ENCODE results near the gene NELFB.

DNA sequence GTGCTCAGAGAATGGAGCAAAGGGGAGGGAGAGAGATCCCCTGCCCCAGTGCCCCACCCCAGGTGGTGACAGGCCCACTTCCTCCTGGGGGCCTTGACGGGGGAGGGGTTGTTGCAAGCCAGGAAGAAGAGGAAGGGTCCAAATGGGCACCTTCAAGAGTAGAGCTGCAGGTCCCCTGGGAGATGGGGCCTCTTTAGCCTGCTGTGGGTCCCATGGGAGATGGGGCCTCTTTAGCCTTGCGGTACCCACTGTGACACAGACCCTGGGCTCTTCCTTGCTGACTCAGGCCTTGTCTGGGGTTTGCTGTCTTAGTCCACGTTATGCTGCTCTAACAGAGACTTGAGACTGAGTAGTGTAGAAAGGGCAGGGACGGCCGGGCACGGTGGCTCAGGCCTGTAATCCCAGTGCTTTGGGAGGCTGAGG is 12.8 kb downstream of the NELFB start:
- TF ChIP-seq, protein P1, sequence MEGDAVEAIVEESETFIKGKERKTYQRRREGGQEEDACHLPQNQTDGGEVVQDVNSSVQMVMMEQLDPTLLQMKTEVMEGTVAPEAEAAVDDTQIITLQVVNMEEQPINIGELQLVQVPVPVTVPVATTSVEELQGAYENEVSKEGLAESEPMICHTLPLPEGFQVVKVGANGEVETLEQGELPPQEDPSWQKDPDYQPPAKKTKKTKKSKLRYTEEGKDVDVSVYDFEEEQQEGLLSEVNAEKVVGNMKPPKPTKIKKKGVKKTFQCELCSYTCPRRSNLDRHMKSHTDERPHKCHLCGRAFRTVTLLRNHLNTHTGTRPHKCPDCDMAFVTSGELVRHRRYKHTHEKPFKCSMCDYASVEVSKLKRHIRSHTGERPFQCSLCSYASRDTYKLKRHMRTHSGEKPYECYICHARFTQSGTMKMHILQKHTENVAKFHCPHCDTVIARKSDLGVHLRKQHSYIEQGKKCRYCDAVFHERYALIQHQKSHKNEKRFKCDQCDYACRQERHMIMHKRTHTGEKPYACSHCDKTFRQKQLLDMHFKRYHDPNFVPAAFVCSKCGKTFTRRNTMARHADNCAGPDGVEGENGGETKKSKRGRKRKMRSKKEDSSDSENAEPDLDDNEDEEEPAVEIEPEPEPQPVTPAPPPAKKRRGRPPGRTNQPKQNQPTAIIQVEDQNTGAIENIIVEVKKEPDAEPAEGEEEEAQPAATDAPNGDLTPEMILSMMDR (IDR thresholded peaks at IDR 0.05 in 8 of 11, conservative IDR thresholded peaks at IDR 0.05 in 3 of 11) = no peak
- TF ChIP-seq POLR2A (IDR thresholded peaks at IDR 0.05) = no peak
- TF ChIP-seq POLR2AphosphoS5 (IDR thresholded peaks at IDR 0.05) = peak in 1 of 3 donors; percentile 25

Data from spleen (tissue), 7 donors.